HL-60/S4 treated with phorbol 12-myristate 13-acetate at 8.2 ng/mL for 4 days and 3 days (cell line): ENCODE data around the gene HMCN2.
"Not testable (repeated sequence)": the region's sequence is repeated elsewhere in the genome, so short reads cannot be mapped to it uniquely, and the experiment has no call there.

Experiments used
- in situ Hi-C: fragments of 300-500 bp; cut with MboI; formaldehyde crosslinking; loops from 2 replicates; pipeline ENCODE4 v1.15.0; 2022; ENCODE audit warnings: low sequenced_read_pairs

Gene HMCN2

DNA sequence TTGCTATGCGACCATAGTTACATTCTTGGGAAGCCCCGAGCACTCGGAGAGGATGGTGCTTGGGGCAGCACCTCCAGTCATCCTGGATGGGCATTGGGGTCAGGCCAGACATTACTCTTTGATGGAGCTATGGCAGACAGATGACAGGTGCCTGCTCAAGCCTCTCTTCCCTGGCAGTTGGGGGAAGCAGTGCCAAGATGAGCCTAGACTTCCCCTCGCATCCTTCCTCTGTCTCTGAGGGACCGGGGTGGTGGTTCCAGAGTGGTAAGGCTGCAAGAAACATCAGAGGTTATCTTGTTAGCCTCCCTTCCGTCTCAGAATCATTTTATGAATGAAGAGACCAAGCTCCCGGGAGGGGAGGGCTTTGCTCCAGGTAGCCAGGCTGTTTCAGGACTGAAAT, 2.8 kb upstream of the HMCN2 start:
- in situ Hi-C loops, result no loop called here

DNA sequence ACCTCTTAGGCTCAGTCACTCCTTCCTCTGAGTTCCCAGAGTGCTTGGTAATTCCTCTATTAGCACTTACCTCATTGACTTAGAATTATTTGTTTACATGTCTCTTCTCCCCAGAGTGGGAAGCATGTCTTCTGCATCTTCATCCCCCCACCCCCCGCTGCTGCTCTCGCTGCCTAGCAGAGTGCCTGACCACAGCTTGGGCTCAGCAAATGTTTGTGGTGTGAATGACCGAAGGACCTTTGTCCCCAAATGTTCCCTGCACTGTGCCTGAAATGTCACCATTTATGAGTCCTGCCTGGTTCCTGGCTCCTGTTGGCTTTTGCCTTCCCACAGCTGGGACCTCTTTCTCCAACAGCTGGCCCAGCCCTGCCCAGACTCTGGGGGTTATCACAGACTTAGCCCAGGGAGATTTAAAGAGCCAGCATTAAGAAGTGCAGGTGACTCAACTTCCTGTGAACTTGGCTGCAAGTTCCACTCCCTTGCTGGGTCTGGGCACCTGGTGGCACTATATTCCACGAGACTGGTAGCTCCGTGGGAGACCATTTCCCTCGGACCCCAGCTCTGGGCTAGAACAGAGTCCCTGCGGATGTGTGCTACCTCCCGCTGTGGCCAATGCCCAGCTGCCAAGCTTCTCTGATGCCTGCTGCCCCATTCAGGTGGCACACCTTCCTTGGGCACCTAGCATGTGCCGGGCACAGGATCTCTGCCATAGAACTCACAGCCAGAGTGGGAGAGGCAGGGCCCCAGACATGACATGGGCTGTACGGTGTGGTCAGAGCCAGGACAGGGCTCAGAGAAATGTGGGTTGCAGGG, 1.8 kb upstream of the HMCN2 start:
- in situ Hi-C loops, result no loop called here

DNA sequence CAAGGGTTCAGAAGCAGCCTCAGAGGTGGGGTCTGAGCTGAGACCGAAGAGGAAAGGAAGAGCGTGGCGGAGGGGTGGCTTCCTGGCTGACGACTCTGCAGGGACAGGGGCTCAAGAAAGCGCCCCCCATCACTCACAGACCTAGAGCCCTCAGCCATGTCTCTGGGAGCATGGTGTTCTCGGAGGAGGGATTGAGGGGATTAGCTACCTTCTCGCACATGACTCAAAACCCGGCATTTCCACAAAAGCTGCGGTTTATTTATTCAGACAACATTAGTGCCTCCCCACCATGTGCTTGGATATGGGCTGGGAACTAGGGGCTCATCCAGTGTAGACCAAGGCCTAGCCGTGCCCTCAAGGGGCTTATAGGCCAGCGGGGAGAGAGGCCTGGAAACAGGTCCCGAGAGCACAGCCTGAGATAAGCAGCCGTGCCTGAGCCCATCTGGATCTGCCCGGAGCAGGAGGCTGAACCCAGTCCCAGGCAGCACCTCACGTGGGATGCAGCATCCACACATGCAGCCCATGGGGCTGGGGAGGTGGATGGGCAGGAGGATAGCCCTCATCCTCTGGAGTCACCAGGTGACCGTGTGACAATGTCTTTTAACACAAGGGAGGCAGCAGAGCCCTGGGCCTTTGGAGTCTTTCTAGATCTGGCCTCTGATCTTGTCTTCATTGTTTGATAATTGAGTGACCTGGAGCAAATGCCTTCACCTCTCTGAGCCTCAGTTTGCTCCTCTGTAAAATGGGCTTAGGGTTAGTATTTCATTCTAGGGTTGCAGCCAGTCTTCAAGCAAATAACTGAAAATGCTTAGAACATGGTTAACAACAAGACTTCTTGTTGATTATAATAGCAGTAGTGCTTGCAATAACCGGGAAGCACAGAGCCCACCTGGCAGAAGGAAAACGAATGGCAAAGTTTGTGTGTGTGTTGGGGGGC, 878 bp upstream of the HMCN2 start:
- in situ Hi-C loops, result no loop called here

DNA sequence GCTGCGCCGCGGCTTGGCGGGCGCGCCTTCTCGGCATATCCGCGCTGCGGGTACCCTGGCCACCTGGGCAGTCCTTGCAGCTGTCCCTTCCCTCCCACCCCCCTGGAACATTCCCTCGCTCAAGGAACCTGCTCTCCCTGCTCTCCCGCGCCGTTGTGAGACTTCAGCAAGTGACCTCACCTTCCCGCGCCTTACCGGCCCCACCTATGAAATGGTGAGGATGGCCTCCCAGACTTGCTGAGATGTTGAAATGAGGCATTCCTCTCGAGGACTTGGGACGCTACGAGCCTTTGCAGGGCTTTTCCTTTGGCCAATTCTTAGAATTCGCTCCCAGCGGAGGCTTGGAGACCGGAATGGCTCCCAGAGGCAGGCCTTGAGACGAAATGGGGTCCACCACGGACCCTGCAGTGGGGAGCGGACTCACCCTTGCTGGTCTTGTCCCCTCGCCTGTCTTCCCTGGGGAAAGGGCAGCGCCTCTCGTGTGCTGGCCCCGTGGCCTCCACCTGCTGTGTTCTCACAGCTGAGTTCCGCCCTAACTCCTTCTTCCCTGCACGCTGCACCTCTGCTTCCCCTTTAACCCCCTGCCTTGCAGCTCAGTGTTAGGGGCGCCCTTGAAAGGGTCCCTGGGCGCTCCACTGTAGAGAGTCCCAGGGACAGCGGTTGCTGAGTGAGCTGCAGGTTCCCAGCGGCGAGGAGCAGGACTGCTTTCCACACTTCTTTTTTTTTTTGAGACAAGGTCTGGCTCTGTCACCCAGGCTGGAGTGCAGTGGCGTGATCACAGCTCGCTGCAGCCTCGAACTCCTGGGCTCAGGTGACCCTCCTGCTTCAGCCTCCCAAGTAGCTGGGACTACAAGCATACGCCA, 907 bp downstream of the HMCN2 start:
- in situ Hi-C loops, result no loop called here

DNA sequence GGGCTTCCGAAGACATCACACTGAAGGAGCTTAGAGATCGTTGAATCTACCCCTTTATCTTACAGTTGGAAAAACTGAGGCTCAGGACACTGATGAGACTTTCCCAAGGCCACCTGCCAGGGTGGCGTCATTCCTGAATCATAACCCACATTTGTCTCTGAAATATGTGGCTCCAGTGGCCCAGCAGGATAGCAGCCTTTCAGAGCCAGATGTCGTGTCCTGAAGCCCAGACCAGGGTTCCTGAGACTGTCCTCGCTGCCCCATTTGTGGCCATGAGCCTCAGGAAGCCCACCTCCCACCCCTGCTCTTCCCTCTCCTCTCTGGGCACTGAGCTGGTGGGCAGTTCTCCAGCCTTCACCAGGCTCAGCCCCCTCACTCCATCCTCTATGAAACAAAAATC, 2.4 kb downstream of the HMCN2 start:
- in situ Hi-C loops, result no loop called here

DNA sequence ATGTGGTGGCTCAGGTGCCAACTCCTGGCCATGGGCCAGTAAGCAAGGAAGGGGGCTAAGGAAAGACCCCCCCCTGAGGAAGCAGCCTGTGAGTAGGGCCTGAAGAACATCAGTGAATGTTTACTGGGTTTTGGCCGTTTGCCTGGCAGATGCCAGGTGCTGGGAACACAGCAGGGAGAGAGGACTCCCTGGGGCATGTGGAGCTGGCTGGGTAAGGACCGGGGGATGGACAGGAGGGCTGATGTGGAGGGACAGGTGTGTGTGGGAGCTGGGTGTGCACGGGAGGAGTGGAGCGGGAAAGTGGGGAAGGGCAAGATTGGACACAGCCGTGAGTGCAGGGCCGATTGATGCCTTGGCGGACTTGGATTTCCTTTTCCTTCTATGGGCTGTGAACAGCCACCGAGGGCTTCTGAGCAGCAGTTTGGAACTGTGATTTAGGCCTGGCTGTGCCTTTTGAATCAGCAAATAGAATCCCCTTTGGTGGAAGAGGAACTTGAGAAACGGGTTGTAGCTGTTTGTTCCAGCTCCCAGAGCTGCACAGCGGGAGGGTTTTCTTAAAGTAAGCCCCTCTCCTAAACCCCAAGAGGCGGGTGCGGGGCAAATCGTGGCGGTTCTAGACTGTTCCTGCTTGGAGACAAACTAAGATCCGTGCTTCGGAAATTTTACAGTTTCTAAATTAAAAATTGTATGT, 3.1 kb downstream of the HMCN2 start:
- in situ Hi-C loops, result no loop called here

DNA sequence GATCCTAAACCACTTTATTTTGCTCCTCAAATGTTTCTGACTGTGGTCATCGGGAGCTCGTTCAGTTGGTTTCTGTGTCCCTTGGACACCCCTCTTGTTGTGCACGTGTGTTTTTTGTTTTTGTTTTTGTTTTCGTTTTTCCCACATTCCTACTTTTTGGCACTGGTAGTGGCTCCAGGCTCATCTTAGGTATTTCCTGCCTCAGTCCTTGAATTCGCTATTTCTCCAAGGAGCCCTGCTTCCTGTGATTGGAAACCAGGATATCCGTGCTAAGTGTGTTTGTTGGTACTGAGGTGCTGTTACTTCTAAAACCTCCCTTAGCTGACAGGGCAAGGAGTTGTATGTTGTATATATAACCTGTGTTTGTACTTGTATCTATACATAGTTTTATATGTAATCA, 5.9 kb downstream of the HMCN2 start:
- in situ Hi-C loops, result no loop called here

DNA sequence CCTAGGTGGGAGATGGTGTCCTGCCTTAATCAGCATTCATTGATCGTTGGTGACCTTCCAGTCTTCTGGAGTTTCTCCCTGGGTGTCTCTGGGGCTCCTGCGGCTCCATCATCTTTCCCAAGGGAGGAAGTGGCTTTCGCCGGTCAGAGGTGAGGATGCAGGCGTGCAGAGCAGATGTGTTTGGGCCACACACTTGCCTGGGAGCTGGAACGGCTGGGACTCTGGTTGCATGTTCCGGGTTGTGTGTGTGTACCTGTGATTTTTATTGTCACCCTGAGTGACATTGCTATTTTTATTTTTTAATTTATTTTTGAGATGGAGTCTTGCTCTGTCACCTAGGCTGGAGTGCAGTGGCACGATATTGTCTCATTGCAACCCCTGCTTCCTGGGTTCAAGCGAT, 9.6 kb downstream of the HMCN2 start:
- in situ Hi-C loops, result no loop called here

DNA sequence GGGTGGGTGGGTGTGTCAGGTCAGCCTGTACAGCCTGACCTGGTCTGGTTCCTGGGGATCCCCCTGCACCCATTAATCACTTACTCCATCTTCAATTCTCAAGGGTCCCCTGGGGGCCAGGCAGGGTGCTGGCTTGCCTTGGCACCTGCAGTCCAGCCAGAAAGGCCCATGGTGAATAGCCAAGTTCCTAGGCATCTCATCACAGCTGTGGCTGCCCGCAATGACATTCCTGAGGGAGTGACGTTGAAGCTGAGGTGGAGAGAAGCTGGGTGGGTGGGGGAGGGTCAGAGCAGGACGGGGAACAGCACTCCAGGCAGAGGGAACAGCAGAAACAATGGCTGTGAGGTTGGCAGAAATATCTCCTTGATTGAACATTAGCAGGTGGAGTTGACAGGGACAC, 10.6 kb downstream of the HMCN2 start:
- in situ Hi-C loops, result no loop called here

DNA sequence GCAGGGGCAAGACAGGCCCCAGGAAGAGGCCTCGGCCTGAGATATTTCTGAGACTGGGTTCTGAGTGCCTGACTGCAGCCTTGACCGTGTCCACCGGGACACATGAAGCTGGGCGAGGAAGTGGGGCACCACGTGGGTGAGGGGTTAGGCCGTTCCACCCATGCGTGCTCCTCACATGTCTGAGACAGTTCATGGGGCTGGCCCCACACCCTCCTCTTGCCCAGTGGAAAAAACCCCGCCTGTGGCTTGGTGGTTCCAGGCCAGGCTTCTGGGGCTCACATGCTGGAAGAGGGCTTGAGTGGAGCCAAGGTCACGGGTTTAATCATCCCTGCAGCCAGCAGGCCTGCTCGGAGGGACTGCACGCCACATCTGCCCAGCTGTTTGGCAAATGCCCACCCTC, 11.4 kb downstream of the HMCN2 start:
- in situ Hi-C loops, result no loop called here

DNA sequence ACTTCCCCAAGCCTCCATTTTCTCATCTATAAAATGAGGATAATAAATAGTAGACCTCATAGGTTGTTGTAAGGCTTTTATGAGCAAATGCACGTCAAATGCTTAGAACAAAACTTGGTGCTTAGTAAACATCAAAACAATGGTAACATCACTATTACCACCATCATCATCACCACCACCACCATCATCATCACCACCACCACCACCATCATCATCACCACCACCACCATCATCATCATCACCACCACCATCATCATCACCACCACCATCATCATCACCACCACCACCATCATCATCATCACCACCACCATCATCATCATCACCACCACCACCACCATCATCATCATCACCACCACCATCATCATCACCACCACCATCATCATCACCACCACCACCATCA, 12.0 kb downstream of the HMCN2 start:
- in situ Hi-C loops, result not testable (repeated sequence)

DNA sequence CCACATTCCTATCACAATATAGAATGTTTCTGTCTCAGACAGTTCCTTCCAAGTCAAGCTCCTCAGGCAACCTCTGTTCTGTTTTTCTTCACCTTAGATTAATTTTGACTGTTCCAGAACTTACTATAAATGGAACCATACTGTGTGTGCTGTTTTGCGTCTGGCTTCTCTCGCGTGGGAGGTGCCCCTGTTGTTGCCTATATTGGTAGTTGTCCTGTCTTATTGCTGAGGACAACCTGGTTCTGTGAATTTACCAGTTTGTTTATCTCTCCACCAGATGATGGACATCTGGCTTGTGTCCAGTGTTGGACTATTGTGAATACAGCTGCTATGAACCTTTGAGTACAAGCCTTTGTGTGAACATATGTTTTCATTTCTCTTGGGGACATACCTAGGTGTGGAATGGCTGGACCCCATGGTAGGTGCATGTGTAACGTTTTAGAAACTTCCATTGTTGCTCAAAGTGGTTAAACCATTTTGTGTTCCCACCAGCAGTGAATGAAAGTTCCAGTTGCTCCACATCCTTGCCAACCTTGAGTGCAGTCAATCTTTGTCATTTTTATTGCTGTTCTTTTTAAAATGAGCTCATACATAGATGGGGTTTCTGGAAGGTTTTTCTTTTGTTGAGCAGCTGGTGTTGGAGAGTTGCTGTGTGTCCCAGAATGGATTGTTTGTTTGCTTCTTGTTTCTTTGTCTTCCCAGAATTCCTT, 18.1 kb downstream of the HMCN2 start:
- in situ Hi-C loops, result no loop called here

DNA sequence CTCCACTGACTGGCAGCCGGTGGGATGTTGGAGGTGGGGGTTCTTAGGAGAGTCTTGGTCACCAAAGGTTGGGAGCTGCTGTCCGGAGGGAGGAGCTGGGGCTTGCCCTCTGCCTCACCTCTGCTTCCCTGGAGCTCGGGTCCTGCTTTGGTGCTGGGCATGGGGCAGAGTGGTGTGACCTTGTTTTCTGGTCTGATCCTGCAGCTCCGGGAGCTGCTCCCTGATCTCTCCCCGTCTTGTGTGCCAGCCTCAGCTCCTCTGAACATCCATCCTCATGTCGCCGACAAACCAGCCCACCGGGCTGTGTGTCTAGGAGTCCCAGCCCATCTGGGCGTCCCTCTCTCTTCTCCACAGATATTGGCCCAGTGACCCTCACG, 18.7 kb downstream of the HMCN2 start:
- in situ Hi-C loops, result no loop called here

DNA sequence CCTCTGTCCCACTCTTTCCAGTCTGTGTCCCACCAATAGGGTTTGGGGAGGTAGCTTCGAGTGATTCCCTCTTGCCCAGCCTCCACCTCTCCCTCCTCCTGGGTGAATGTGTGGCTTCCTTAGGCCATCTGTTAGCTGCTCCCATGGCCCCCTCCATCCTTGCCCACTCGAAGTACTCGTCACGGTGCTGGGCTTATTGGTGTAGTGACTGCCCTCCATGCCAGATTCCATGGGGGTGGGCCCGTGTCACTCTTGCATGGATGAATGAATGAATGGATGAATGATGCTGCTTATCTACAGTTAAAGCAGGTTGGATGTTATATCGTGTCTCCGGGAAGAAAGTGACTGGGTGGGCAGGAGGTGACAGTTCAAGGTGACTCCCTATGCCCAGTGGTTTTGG, 19.1 kb downstream of the HMCN2 start:
- in situ Hi-C loops, result no loop called here

DNA sequence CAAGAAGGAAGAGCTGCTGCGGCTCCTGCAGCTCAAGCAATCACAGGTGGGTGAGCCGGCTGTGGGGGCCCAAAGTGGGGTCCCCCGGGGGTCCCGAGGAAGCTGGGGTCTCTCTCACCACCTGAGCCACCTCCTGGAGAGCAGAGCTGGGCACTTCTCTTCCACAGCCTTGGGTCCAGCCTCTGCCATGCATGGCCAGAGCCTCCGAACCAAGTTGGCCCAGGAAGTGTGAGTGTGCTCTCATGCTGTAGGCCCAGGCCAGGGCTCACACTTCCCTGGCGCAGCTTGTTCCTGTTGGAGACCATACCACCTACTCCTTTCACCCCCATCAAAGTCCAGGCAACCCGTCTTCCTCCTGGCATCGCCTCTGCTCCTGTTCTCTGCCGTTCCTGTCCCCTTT, 19.7 kb downstream of the HMCN2 start:
- in situ Hi-C loops, result no loop called here

DNA sequence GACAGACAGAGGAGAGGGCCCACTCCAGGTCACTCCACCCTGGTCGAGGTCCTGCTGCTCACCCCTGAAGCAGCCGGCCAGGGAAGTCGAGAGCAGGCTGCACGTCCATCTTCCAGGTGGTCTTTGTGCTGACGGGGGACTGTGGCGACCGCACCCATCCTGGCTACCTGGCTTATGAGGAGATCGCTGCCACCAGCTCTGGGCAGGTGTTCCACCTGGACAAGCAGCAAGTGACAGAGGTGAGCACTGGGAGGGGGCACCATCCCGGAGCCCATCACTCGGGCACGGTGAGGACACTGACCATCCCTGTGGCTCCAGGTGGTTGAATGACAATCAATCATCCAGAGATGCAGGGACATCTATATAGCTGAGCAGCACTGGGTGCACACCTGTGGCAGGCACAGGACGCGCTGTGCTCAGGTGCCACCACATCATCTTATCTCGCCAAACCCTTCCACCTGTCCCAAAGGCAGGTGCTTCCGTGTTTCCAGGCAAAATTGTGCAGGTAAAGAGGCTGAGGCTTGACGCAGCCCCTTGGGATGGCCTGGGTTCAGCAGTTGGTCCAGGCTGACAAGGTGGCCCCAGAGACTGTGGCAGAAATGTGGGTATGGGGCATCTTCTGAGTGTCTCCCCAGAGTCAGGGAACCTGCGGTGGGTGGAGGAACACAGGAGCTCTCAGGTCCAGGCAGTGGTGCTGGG, 20.7 kb downstream of the HMCN2 start:
- in situ Hi-C loops, result no loop called here

DNA sequence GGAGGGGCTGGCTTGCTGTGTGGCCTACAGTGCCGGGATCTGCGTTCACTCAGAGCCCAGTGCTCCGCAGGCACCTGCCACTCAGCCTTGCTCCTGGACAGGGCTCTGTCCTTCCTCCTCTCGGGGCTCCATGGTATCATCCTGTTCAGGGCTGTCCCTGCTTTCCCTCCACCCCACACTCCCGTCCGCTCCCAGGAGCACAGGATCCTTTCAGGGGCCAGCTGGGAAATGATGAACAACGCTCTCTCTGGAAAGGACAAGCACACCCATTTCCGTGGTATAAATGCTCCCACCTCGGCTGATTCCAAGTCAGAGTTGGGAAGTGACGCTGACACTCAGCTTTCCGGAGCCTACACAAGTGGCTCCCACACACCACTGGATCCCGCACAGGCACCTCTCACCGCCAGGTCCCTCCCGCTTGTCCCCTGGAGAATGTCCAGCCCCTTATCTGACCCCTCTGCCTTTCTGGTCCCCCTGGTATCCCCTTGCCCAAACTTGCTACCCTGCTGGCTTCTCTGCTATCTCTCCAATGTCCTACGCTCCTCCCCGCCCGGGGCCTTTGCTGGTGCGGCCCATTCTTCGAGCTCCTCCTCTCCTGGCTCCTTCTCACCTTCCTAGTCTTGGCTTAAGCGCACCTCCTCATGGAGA, 21.3 kb downstream of the HMCN2 start:
- in situ Hi-C loops, result no loop called here

DNA sequence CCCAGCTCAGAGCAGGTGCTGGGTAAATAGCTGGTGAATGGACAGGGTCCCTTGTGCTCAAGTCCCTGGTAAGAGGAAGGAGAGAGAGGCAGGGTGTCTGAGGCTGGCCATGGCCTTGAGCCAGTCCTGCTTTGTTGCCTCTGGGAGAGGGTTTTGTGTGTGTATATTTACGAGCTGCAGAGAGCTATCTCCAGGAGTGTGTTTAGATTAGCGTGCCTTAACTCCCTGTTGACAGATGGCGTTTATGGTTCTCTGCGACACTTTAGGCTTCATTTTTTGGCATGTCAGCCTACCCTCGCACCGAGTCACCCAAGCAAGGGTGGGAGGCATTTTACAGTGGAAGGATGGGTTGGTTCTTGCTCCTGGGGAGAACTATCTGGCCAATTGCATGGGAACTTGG, 22.2 kb downstream of the HMCN2 start:
- in situ Hi-C loops, result no loop called here

DNA sequence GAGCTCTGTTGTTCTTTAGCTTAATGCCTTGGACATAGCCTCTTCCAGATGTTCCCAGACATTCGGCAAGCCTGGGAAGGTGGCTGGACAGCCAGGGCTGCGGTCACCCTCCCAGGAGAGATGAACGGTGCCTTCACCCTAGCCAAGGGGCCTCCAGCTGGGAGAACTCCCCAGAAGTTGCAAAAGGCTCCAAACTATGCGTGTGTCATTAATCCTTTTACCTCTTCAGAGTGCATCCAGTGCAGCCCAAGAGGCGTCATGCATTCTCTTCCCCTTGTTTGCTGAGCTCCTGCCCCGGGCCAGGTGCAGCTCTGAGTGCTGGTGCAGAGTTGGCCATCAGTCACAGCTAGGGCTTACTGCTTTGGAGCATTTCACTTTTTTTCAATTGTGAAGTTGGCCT, 22.8 kb downstream of the HMCN2 start:
- in situ Hi-C loops, result no loop called here
